OCI-LY1 (cell line): Measurements from ENCODE around the gene NT5DC1.

Experiments
- EZH2 ChIP-seq: fragments of 200-600 bp; sonication (generic), shearing (Covaris generic); IDR thresholded peaks from 2 replicates; pipeline ENCODE4 v1.8.0; 2017; ENCODE audit warnings: borderline replicate concordance, mixed run types, mild to moderate bottlenecking, antibody characterized with exemption, low read length, moderate library complexity, mixed read lengths
- TF ChIP-seq, protein P1 (sequence below): fragments of 200-600 bp; sonication (generic), shearing (Covaris generic); IDR thresholded peaks from 2 replicates; pipeline ENCODE4 v1.5.1; 2017; ENCODE audit warnings: mild to moderate bottlenecking, antibody characterized with exemption, low read length, moderate library complexity, mixed read lengths

DNA sequence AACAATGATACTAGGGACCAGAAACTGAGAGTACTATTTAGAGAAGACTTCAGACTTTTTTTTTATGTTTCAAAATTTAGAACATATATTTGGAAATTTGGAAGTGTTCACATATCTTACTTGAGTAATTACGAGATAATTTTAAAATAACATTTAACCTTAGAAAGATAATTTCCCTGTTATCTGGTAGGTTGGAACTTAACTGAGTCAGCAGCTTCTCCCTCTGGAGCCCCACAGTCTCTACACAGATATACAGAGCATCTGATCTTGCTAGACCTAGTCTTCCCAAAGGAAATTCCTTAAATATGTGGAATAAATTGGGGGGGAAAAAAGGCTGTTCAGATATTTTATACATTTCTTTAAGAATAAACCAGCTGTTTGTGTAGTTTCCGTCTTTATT, 104.6 kb downstream of the NT5DC1 start:
- TF ChIP-seq, protein P1, sequence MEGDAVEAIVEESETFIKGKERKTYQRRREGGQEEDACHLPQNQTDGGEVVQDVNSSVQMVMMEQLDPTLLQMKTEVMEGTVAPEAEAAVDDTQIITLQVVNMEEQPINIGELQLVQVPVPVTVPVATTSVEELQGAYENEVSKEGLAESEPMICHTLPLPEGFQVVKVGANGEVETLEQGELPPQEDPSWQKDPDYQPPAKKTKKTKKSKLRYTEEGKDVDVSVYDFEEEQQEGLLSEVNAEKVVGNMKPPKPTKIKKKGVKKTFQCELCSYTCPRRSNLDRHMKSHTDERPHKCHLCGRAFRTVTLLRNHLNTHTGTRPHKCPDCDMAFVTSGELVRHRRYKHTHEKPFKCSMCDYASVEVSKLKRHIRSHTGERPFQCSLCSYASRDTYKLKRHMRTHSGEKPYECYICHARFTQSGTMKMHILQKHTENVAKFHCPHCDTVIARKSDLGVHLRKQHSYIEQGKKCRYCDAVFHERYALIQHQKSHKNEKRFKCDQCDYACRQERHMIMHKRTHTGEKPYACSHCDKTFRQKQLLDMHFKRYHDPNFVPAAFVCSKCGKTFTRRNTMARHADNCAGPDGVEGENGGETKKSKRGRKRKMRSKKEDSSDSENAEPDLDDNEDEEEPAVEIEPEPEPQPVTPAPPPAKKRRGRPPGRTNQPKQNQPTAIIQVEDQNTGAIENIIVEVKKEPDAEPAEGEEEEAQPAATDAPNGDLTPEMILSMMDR = no peak
- no peak for TF ChIP-seq EZH2
